Measurements from ENCODE around the gene FLT4.
"Not testable (repeated sequence)": the region's sequence is repeated elsewhere in the genome, so short reads cannot be mapped to it uniquely, and the experiment has no call there.

The FLT4 gene

GRCh38 chr5:180649297-180650039 lies at the start of gene FLT4:
FLT4 (minus strand) TSS chr5:180649600; CDS start chr5:180649545, 55 bp downstream.
- intact Hi-C loops (cut with DNase I) = no loop called here
- DNase-seq = peak in 3 of 10 donors; percentile 22 to 56 (median 39)

GRCh38 chr5:180699042-180699441 lies 49.6 kb upstream of the FLT4 start:
- no peak for DNase-seq
- intact Hi-C loops (cut with DNase I) = no loop called here

- DNase-seq = no peak
- intact Hi-C loops (cut with DNase I) = no loop called here
Measured at GRCh38 chr5:180696116-180696515, 46.7 kb upstream of the FLT4 start.

GRCh38 chr5:180692429-180692828 lies 43.0 kb upstream of the FLT4 start:
- DNase-seq = no peak
- intact Hi-C loops (cut with DNase I) = no loop called here

- DNase-seq = no peak
- intact Hi-C loops (cut with DNase I) = no loop called here
Measured at GRCh38 chr5:180691046-180691445, 41.6 kb upstream of the FLT4 start.

- intact Hi-C loops (cut with DNase I) = no loop called here
Measured at GRCh38 chr5:180690562-180690961, 41.2 kb upstream of the FLT4 start.

GRCh38 chr5:180689775-180690174 lies 40.4 kb upstream of the FLT4 start:
- no peak for DNase-seq
- intact Hi-C loops (cut with DNase I) = no loop called here

More at GRCh38 chr5:180690562-180690961, 41.2 kb upstream of the FLT4 start:
- DNase-seq = no peak

GRCh38 chr5:180689071-180689694 lies 39.8 kb upstream of the FLT4 start:
- intact Hi-C loops (cut with DNase I) = no loop called here
- DNase-seq = no peak

- intact Hi-C loops (cut with DNase I) = no loop called here
- DNase-seq = no peak
Measured at GRCh38 chr5:180688330-180689070, 39.1 kb upstream of the FLT4 start.

- DNase-seq; intact Hi-C loops (cut with DNase I): not testable (repeated sequence)
Measured at GRCh38 chr5:180686799-180687198, 37.4 kb upstream of the FLT4 start.

GRCh38 chr5:180684623-180685161 lies 35.3 kb upstream of the FLT4 start:
- no peak for DNase-seq
- intact Hi-C loops (cut with DNase I) = no loop called here

- no peak for DNase-seq
- intact Hi-C loops (cut with DNase I) = no loop called here
Measured at GRCh38 chr5:180683220-180683922, 34.0 kb upstream of the FLT4 start.

- intact Hi-C loops (cut with DNase I) = no loop called here
- no peak for DNase-seq
Measured at GRCh38 chr5:180682560-180682959, 33.2 kb upstream of the FLT4 start.

GRCh38 chr5:180682008-180682407 lies 32.6 kb upstream of the FLT4 start:
- DNase-seq; intact Hi-C loops (cut with DNase I): not testable (repeated sequence)

GRCh38 chr5:180678319-180678718 lies 28.9 kb upstream of the FLT4 start:
- DNase-seq; intact Hi-C loops (cut with DNase I): not testable (repeated sequence)

- no peak for DNase-seq
- intact Hi-C loops (cut with DNase I) = no loop called here
Measured at GRCh38 chr5:180675036-180675635, 25.7 kb upstream of the FLT4 start.

GRCh38 chr5:180674090-180674475 lies 24.7 kb upstream of the FLT4 start:
- intact Hi-C loops (cut with DNase I) = loop anchor here (5.0 kb wide), 1 partner anchor 382 kb away; the partner anchor contains the start of gene MAPK9
- DNase-seq = peak in 3 of 10 donors; percentile 28 to 84 (median 80)

- intact Hi-C loops (cut with DNase I) = loop anchor here (5.0 kb wide), 1 partner anchor 381 kb away; the partner anchor contains the start of gene MAPK9
- DNase-seq = peak in 1 of 10 donors; percentile 65
Measured at GRCh38 chr5:180673371-180674089, 24.1 kb upstream of the FLT4 start.

- DNase-seq = not testable (repeated sequence)
- intact Hi-C loops (cut with DNase I) = loop anchor here (5.0 kb wide), 1 partner anchor 380 kb away; the partner anchor contains the start of gene MAPK9
Measured at GRCh38 chr5:180671958-180672524, 22.6 kb upstream of the FLT4 start.

Data from posterior cingulate gyrus (tissue), 11 donors.